ENCODE data around the gene ZYG11A.

ZYG11A gene

DNA sequence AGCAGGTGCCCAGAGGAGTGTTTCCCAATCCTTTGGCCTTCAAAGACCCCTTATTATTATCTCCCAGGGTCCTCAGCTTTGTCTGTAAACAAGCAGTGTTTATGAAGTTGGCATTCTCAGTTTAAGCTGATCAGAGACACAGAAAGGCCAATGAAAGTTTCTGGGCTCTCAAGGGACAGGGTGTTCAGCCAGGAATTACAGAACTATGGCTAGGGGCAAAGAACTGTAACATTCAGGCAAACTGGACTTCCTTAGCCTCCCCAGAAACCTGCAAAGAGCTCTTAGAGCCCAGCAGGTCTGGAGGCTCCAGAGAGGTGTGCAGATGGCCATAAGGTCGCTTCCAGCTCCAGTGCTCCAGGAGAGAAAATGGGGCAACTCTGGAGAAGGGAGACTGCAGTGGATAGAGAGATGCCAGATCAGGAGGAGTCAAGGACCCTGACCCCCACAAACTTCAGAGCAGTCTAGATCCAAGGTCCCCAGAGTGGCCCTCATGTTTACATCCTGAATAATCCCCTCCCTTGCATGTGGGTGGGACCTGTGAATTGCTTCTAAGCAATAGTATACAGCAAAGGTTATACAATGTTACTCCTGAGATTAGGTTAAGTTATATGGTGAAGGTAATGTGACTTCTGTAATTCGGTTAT lies 72.8 kb downstream of the ZYG11A start:
- no peak for DNase-seq
- Histone ChIP-seq H3K27me3 (no peaks in the 10 kb centered on the region), H3K4me1 (no peaks in the 10 kb centered on the region), H3K36me3 (no peaks in the 10 kb centered on the region), H3K4me3 (ENCODE audit: low read depth, low read length) (no peak overlapping the region), H3K9me3 (no peaks in the 10 kb centered on the region)
- TF ChIP-seq, protein P1, sequence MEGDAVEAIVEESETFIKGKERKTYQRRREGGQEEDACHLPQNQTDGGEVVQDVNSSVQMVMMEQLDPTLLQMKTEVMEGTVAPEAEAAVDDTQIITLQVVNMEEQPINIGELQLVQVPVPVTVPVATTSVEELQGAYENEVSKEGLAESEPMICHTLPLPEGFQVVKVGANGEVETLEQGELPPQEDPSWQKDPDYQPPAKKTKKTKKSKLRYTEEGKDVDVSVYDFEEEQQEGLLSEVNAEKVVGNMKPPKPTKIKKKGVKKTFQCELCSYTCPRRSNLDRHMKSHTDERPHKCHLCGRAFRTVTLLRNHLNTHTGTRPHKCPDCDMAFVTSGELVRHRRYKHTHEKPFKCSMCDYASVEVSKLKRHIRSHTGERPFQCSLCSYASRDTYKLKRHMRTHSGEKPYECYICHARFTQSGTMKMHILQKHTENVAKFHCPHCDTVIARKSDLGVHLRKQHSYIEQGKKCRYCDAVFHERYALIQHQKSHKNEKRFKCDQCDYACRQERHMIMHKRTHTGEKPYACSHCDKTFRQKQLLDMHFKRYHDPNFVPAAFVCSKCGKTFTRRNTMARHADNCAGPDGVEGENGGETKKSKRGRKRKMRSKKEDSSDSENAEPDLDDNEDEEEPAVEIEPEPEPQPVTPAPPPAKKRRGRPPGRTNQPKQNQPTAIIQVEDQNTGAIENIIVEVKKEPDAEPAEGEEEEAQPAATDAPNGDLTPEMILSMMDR (IDR thresholded peaks at IDR 0.05; ENCODE audit: low read depth, low read length) = no peak

DNA sequence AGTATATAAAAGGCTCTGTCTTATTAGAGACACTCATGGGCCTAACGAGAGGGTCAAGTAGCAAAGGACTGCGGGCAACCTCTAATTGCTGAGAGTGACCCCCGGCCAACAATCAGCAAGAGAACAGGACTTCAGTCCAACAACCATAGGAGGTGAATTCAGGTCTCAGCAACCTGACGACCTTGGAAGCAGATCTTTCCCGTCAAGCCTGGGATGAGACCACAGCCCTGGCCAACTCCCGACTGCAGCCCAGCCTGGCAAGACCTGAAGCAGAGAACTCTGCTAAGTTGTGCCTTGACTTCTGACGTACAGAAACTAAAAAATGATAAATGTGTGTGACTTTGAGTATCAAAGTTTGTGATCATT lies 73.3 kb downstream of the ZYG11A start:
- H3K4me3 ChIP-seq (ENCODE audit: low read depth, low read length) = no peak overlapping the region
- DNase-seq = no peak
- no peaks in the 10 kb centered on the region for H3K27me3 ChIP-seq
- H3K36me3 ChIP-seq = no peaks in the 10 kb centered on the region
- no peaks in the 10 kb centered on the region for H3K9me3 ChIP-seq
- TF ChIP-seq, protein P1 (IDR thresholded peaks at IDR 0.05; ENCODE audit: low read depth, low read length) = no peak
- no peaks in the 10 kb centered on the region for H3K4me1 ChIP-seq

DNA sequence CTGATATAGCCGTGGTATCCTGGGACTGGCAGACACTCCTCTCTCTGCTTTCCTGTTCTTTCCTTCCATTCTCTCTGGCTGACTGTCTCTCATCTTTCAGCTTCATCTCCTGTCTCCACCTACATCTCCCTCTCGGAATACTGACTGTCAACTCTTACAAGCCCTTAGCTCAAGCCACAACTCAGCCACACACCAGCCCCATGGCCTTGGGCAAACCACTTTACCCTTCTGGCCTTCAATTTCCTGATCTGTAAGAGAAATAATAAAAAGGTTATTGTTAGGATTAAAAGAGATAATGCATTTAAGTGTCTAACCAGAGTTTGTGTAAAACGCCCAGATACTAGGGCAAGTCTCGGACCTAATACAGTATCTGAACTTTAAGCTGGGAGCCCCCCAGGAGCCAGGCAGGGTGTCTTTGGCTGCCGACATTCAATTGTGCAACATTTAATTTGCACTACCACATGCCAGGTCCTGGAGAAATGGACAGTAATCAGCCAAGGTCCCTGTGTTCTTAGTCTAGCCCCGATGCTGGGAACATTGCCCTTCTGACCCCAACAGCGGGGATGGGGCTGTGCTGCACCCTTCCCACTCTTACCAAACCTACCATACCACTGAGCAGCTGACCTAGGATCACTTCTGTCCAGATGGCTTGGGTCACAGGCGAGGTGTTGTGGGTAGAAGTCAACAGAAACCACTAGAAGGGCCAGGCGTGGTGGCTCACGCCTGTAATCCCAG lies 73.8 kb downstream of the ZYG11A start:
- H3K4me3 ChIP-seq (ENCODE audit: low read depth, low read length) = no peak overlapping the region
- H3K9me3 ChIP-seq = no peaks in the 10 kb centered on the region
- no peaks in the 10 kb centered on the region for H3K36me3 ChIP-seq
- no peak for DNase-seq
- H3K4me1 ChIP-seq = no peaks in the 10 kb centered on the region
- TF ChIP-seq, protein P1 (IDR thresholded peaks at IDR 0.05; ENCODE audit: low read depth, low read length) = no peak
- no peaks in the 10 kb centered on the region for H3K27me3 ChIP-seq

DNA sequence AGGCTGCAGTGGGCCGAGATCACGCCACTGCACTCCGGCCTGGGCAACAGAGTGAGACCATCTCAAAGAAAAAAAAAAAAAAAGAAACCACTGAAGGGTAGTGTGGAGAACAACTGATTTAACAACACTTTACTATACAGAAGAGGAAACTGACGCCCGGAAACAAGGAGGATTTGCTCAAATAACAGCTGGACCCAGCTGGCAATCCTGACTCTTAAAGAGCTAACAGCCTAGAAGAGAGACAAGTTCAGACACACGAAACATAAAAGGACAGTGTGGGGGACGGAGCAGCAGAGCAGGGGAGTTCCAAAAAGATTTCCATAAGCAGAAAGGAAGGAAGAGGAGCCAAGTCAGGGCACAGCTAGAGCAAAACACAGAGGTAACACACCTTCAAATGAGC lies 74.6 kb downstream of the ZYG11A start:
- DNase-seq = no peak
- TF ChIP-seq, protein P1 (IDR thresholded peaks at IDR 0.05; ENCODE audit: low read depth, low read length) = no peak
- no peaks in the 10 kb centered on the region for H3K27me3 ChIP-seq

DNA sequence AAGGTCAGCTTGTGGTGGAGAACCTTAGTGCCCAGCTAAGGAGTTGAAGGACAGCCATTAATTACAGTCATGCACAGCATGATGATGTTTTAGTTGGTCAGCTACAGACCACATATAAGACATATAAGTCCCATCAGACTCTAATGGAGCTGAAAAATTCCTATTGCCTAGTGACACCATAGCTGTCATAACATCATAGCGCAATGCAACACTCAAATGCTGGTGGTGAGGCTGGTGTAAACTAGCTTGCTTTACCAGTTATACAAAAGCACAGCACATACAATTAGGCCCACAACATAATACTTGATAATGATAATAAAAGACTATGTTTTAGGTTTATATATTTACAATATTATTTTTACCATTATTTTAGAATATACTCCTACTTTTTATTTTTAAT lies 75.0 kb downstream of the ZYG11A start:
- TF ChIP-seq, protein P1 (IDR thresholded peaks at IDR 0.05; ENCODE audit: low read depth, low read length) = no peak
- DNase-seq = no peak
- H3K9me3 ChIP-seq = no peaks in the 10 kb centered on the region
- H3K4me1 ChIP-seq = no peaks in the 10 kb centered on the region
- no peaks in the 10 kb centered on the region for H3K27me3 ChIP-seq
- no peak overlapping the region for H3K4me3 ChIP-seq (ENCODE audit: low read depth, low read length)
- H3K36me3 ChIP-seq = no peaks in the 10 kb centered on the region

More for the DNA sequence above, 74.6 kb downstream of the ZYG11A start:
- Histone ChIP-seq H3K9me3 (no peaks in the 10 kb centered on the region), H3K4me1 (no peaks in the 10 kb centered on the region), H3K36me3 (no peaks in the 10 kb centered on the region), H3K4me3 (ENCODE audit: low read depth, low read length) (no peak overlapping the region)

DNA sequence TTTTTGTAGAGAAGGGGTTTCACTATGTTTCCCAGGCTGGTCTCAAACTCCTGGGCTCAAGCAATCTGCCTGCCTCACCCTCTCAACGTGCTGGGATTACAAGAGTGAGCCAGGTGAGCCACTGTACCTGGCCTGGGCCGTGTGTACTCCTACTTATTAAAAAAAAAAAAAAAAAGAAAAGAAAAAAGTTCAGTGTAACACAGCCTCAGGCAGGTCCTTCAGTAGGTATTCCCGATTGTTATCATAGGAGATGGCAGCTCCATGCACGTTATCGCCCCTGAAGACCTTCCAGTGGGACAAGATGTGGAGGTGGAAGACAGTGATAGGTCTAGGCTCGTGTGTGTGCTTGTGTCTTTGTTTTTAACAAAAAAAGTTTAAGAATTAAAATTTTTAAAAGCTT lies 75.6 kb downstream of the ZYG11A start:
- Histone ChIP-seq H3K4me3 (ENCODE audit: low read depth, low read length) (no peak overlapping the region), H3K36me3 (no peaks in the 10 kb centered on the region), H3K4me1 (no peaks in the 10 kb centered on the region), H3K27me3 (no peaks in the 10 kb centered on the region), H3K9me3 (no peaks in the 10 kb centered on the region)
- TF ChIP-seq, protein P1 (IDR thresholded peaks at IDR 0.05; ENCODE audit: low read depth, low read length) = no peak
- DNase-seq = no peak

All from BE2C (cell line).